H1 (cell line): ENCODE results near the gene NEUROD6. TPM values are rescaled to one million over a fixed set of nuclear protein-coding genes. Genes with fewer than 3 reads are reported as not detected.
A peak's percentile ranks its signal among the peaks of the same experiment; 100 is the strongest.

Experiments
- CTCF ChIA-PET: fragments of 300-600 bp; sonication (Branson Sonifier 250); formaldehyde crosslinking; loops from one replicate; lab custom pipeline; 2021; ENCODE audit not compliant: partially characterized antibody; lab: Charles Lee
- POLR2A ChIA-PET: fragments of 300-600 bp; sonication (Branson Sonifier 250); formaldehyde crosslinking; loops from one replicate; lab custom pipeline; 2021; ENCODE audit warnings: inconsistent platforms; ENCODE audit not compliant: partially characterized antibody; lab: Charles Lee
- DNase-seq, 2 experiments: peaks; one replicate each; pipeline versions ENCODE4 v3.0.0 to v3.0.0-alpha.2; 2010 to 2022; ENCODE audit warnings: low spot score in 2 of 2, low read depth in 1 of 2, mixed read lengths in 1 of 2
- FAIRE-seq: peaks from 2 replicates; lab custom pipeline; 2011; peaks lifted over from hg19 to GRCh38; lab: Jason Lieb, UNC
- H2AFZ ChIP-seq: 2 replicates; pipeline ENCODE4 v1.8.1; 2012; ENCODE audit warnings: low read length, inconsistent platforms
- H2AK5ac ChIP-seq: 2 replicates; pipeline ENCODE4 v1.6.1; 2013; ENCODE audit warnings: low read depth, low read length
- H2BK120ac ChIP-seq: replicated peaks from 2 replicates; pipeline ENCODE3; 2013; ENCODE audit warnings: low read depth, low read length, inconsistent platforms
- H2BK12ac ChIP-seq: 2 replicates; pipeline ENCODE4 v1.6.1; 2013; ENCODE audit warnings: low read depth, low read length
- H2BK15ac ChIP-seq: 2 replicates; pipeline ENCODE4 v1.6.1; 2013; ENCODE audit warnings: low read length
- H2BK20ac ChIP-seq: 2 replicates; pipeline ENCODE4 v1.6.1; 2013; ENCODE audit warnings: low read length
- H2BK5ac ChIP-seq: 2 replicates; pipeline ENCODE4 v1.6.1; 2013; ENCODE audit warnings: low read depth, low read length
- H3K14ac ChIP-seq: 2 replicates; pipeline ENCODE4 v1.6.1; 2013; ENCODE audit warnings: inconsistent platforms; ENCODE audit not compliant: insufficient read length
- H3K18ac ChIP-seq: 2 replicates; pipeline ENCODE4 v1.6.1; 2013; ENCODE audit warnings: low read length; ENCODE audit errors: extremely low read depth
- H3K23ac ChIP-seq: 2 replicates; pipeline ENCODE4 v1.6.1; 2013; ENCODE audit warnings: inconsistent platforms; ENCODE audit not compliant: insufficient read length
- H3K23me2 ChIP-seq: 2 replicates; pipeline ENCODE4 v1.6.1; 2013; ENCODE audit warnings: low read depth, low read length
- H3K27ac ChIP-seq: 2 replicates; pipeline ENCODE4 v1.6.1; 2011; ENCODE audit warnings: low read depth, low read length, inconsistent platforms
- H3K27me3 ChIP-seq, 4 experiments: replicated peaks in 1 of 4; 1 replicate in 1 of 4; 2 replicates in 3 of 4; pipeline versions ENCODE4 v1.6.1 to v1.8.1; 2011 to 2013; ENCODE audit warnings: low read length in 3 of 4, mild to moderate bottlenecking in 3 of 4, inconsistent platforms in 2 of 4, mixed read lengths in 2 of 4, moderate library complexity in 1 of 4; ENCODE audit not compliant: control insufficient read depth in 3 of 4, insufficient read depth in 3 of 4; ENCODE audit errors: extremely low read depth in 1 of 4
- H3K36me3 ChIP-seq, 4 experiments: 2 replicates each; pipeline versions ENCODE4 v1.6.1 to v1.8.1; 2011 to 2013; ENCODE audit warnings: mild to moderate bottlenecking in 4 of 4, low read length in 3 of 4, moderate library complexity in 2 of 4, control low read depth in 1 of 4, inconsistent platforms in 1 of 4; ENCODE audit not compliant: insufficient read depth in 4 of 4, control insufficient read depth in 2 of 4
- H3K4ac ChIP-seq: replicated peaks from 2 replicates; pipeline ENCODE3; 2013; ENCODE audit warnings: low read length, low read depth, mixed read lengths, inconsistent platforms; ENCODE audit not compliant: insufficient read length
- H3K4me1 ChIP-seq, 4 experiments: replicated peaks in 1 of 4; 1 replicate in 1 of 4; 2 replicates in 3 of 4; pipeline versions ENCODE4 v1.6.1 to v1.8.1; 2011 to 2013; ENCODE audit warnings: low read length in 3 of 4, inconsistent platforms in 2 of 4, mixed read lengths in 1 of 4; ENCODE audit not compliant: insufficient read depth in 4 of 4, control insufficient read depth in 3 of 4
- H3K4me2 ChIP-seq, 2 experiments: 2 replicates each; pipeline versions ENCODE4 v1.6.1 to v1.8.1; 2011 to 2013; ENCODE audit warnings: low read depth in 2 of 2, low read length in 2 of 2, control low read depth in 1 of 2, inconsistent platforms in 1 of 2, mild to moderate bottlenecking in 1 of 2; ENCODE audit not compliant: insufficient read depth in 1 of 2
- H3K4me3 ChIP-seq, 4 experiments: fragments of 200-600, 300-600 bp in 1 of 4; sonication (generic), shearing (Covaris generic), sonication (Bioruptor Twin) in 1 of 4; 2 replicates each; pipeline versions ENCODE4 v1.5.1 to v1.8.1; 2011 to 2016; ENCODE audit warnings: low read length in 4 of 4, low read depth in 3 of 4, control low read depth in 2 of 4, inconsistent platforms in 2 of 4, mild to moderate bottlenecking in 2 of 4, mixed read lengths in 1 of 4, moderate library complexity in 1 of 4; ENCODE audit not compliant: insufficient read depth in 2 of 4; ENCODE audit errors: extremely low read depth in 1 of 4
- H3K56ac ChIP-seq: replicated peaks from 2 replicates; pipeline ENCODE3; 2013; ENCODE audit warnings: low read depth, mild to moderate bottlenecking, mixed read lengths, low read length, inconsistent platforms; ENCODE audit not compliant: insufficient read length
- H3K79me1 ChIP-seq: 2 replicates; pipeline ENCODE4 v1.6.1; 2013; ENCODE audit warnings: low read depth, low read length, control low read depth
- H3K79me2 ChIP-seq, 2 experiments: 2 replicates each; pipeline versions ENCODE4 v1.6.1 to v1.8.1; 2012 to 2013; ENCODE audit warnings: low read length in 2 of 2, mild to moderate bottlenecking in 2 of 2, inconsistent platforms in 1 of 2; ENCODE audit not compliant: insufficient read depth in 2 of 2, control insufficient read depth in 1 of 2
- H3K9ac ChIP-seq, 4 experiments: replicated peaks in 1 of 4; 1 replicate in 1 of 4; 2 replicates in 3 of 4; pipeline versions ENCODE4 v1.6.1 to v1.8.1; 2011 to 2013; ENCODE audit warnings: low read depth in 3 of 4, low read length in 3 of 4, control low read depth in 2 of 4, mild to moderate bottlenecking in 2 of 4, moderate library complexity in 2 of 4, inconsistent platforms in 1 of 4; ENCODE audit errors: extremely low read depth in 1 of 4
- H3K9me3 ChIP-seq, 2 experiments: 2 replicates each; pipeline versions ENCODE4 v1.6.1 to v1.8.1; 2012 to 2013; ENCODE audit warnings: mild to moderate bottlenecking in 2 of 2, moderate library complexity in 2 of 2, control low read depth in 1 of 2, inconsistent platforms in 1 of 2, low read depth in 1 of 2, low read length in 1 of 2, mixed read lengths in 1 of 2; ENCODE audit not compliant: insufficient read depth in 2 of 2
- H4K20me1 ChIP-seq, 2 experiments: replicated peaks in 1 of 2; 2 replicates each; pipeline versions ENCODE3 to v1.8.1; 2011 to 2013; ENCODE audit warnings: inconsistent platforms in 2 of 2, low read length in 2 of 2, mild to moderate bottlenecking in 1 of 2; ENCODE audit not compliant: insufficient read depth in 2 of 2, control insufficient read depth in 1 of 2
- H4K5ac ChIP-seq: 2 replicates; pipeline ENCODE4 v1.6.1; 2013; ENCODE audit warnings: low read length, low read depth, mixed read lengths, inconsistent platforms; ENCODE audit not compliant: insufficient read length
- H4K8ac ChIP-seq: 2 replicates; pipeline ENCODE4 v1.8.0; 2013; ENCODE audit warnings: mild to moderate bottlenecking, moderate library complexity, low read length, inconsistent platforms; ENCODE audit not compliant: insufficient read depth; ENCODE audit errors: extremely low read depth
- H4K91ac ChIP-seq: replicated peaks from 2 replicates; pipeline ENCODE3; 2013; ENCODE audit warnings: low read length, mixed read lengths, inconsistent platforms; ENCODE audit not compliant: insufficient read length
- CHD2 ChIP-seq: IDR thresholded peaks from 2 replicates; pipeline ENCODE4 v1.6.1; 2012; ENCODE audit warnings: low read length, improper control_type of control experiment
- E2F6 ChIP-seq: IDR thresholded peaks from 2 replicates; pipeline ENCODE4 v1.6.1; 2012; ENCODE audit warnings: inconsistent platforms
- GTF2F1 ChIP-seq: IDR thresholded peaks from 2 replicates; pipeline ENCODE4 v1.6.1; 2012; ENCODE audit warnings: low read depth, low read length, improper control_type of control experiment, borderline replicate concordance
- JUN ChIP-seq: IDR thresholded peaks from 2 replicates; pipeline ENCODE4 v1.6.1; 2011; ENCODE audit warnings: low read depth, mild to moderate bottlenecking, improper control_type of control experiment, low read length
- JUND ChIP-seq: IDR thresholded peaks from 2 replicates; pipeline ENCODE4 v1.6.1; 2011; ENCODE audit warnings: mild to moderate bottlenecking, improper control_type of control experiment, low read length
- MAX ChIP-seq: IDR thresholded peaks from 2 replicates; pipeline ENCODE4 v1.6.1; 2012; ENCODE audit warnings: inconsistent platforms
- POU5F1 ChIP-seq: IDR thresholded peaks from 2 replicates; pipeline ENCODE4 v1.6.1; 2011; ENCODE audit warnings: low read depth, mild to moderate bottlenecking, low read length, moderate library complexity
- RBBP5 ChIP-seq: IDR thresholded peaks from 2 replicates; pipeline ENCODE4 v1.7.1; 2012; ENCODE audit warnings: low read depth, mild to moderate bottlenecking, inconsistent platforms, low read length, moderate library complexity, borderline replicate concordance
- SIN3A ChIP-seq, 2 experiments: IDR thresholded peaks in 1 of 2; conservative IDR thresholded peaks in 1 of 2; 2 replicates each; pipeline ENCODE4 v1.6.1; 2011 to 2012; ENCODE audit warnings: low read length in 2 of 2, improper control_type of control experiment in 1 of 2, low read depth in 1 of 2, mild to moderate bottlenecking in 1 of 2
- YY1 ChIP-seq: IDR thresholded peaks from 2 replicates; pipeline ENCODE4 v1.6.1; 2011; ENCODE audit warnings: low read depth, mild to moderate bottlenecking, low read length
- WGBS, 2 experiments: shearing (Covaris generic) in 1 of 2; methylation state at CpG; one replicate each; pipeline versions ENCODE4 v1.1.6 to v1.1.7; 2013 to 2015; ENCODE audit warnings: low lambda C conversion rate in 2 of 2, mixed read lengths in 2 of 2, inconsistent platforms in 1 of 2, low coverage in 1 of 2, missing lambda C conversion rate in 1 of 2; ENCODE audit not compliant: insufficient replicate concordance in 2 of 2, insufficient coverage in 1 of 2, insufficient read length in 1 of 2; ENCODE audit errors: extremely low coverage in 1 of 2, missing lambda C conversion rate in 1 of 2; 5-methylcytosine and 5-hydroxymethylcytosine counted together
- polyA plus RNA-seq, 7 experiments: library from polyadenylated mRNA; depleted of rRNA in 3 of 7; stranded (reverse) in 5 of 7; unstranded in 2 of 7; fragments of >200 nt in 5 of 7; fragments of 200-250 nt in 2 of 7; gene quantifications; 1 replicate in 5 of 7; 2 replicates in 1 of 7; 4 replicates in 1 of 7; pipeline versions ENCODE4 v1.2.1 to v1.2.3, GENCODE V29; 2011 to 2013; ENCODE audit warnings: missing spikeins in 2 of 7, mixed read lengths in 2 of 7
- total RNA-seq: library from RNA; stranded (reverse); fragmentation: NEBNext Ultra II Directional; extraction: Animal tissue kit (Norgen Biotek cat#: 25700); gene quantifications from 2 replicates; pipeline ENCODE4 v1.2.1, GENCODE V29; 2021

Gene NEUROD6
- total and polyA plus RNA-seq, 2 of the 8 experiments (the other 6 are each of a cell fraction or from before 2014, with no cell fraction given): not detected

- WGBS, 2 experiments: 74% methylated on average over 3 of the region's 3 CpGs; no CpG with 5 or more reads in 1 of the 2 experiments
- Histone ChIP-seq H3K4me1 (peaks cover 0 to 4% (median 0%) of the 10 kb centered on the region in 4 experiments; a peak in 2 of 7 replicates), H4K20me1 (no peaks in the 10 kb centered on the region), H3K23ac (no peak overlapping the region), H3K9ac (no peak overlapping the region), H3K56ac (no peak overlapping the region), H3K79me2 (no peaks in the 10 kb centered on the region), H2AK5ac (no peak overlapping the region), H2BK5ac (no peak overlapping the region), H3K23me2 (no peaks in the 10 kb centered on the region), H3K36me3 (no peaks in the 10 kb centered on the region), H4K5ac (no peak overlapping the region), H4K8ac (no peak overlapping the region), H3K27ac (no peak overlapping the region), H2AFZ (no peak overlapping the region), H3K4me2 (no peak overlapping the region), H2BK12ac (no peak overlapping the region), H3K18ac (0 out of 2 replicates have a peak overlapping the region, but pooled peaks have one; percentile 24), H3K4ac (no peak overlapping the region), H3K79me1 (no peaks in the 10 kb centered on the region), H3K9me3 (no peaks in the 10 kb centered on the region), H2BK120ac (no peak overlapping the region), H2BK20ac (0 out of 2 replicates have a peak overlapping the region, but pooled peaks have one; percentile 28), H3K27me3 (peaks cover 0 to 9% (median 2%) of the 10 kb centered on the region in 4 experiments; a peak in 4 of 7 replicates), H2BK15ac (peak overlapping the region; percentile 55), H3K14ac (no peak overlapping the region), H4K91ac (no peak overlapping the region), H3K4me3 (no peak overlapping the region)
- ChIA-PET CTCF (interaction anchor here (0.7 to 9.1 kb wide), 10 partner anchors 51 to 358 kb away, joined by 3 to 136 read pairs (median 3); no protein-coding TSS in a partner anchor), POLR2A (no interaction called here)
- no peak for FAIRE-seq
- no peak for DNase-seq
- TF ChIP-seq POU5F1 (no peak), GTF2F1 (no peak), MAX (peak; percentile 88), YY1 (0 out of 2 replicates have a peak, but pooled peaks have one; percentile 65), CHD2 (no peak), JUN (no peak), SIN3A (conservative IDR thresholded peaks at IDR 0.05 in 1 of 2, IDR thresholded peaks at IDR 0.05 in 1 of 2; ENCODE audit: low read depth in 1 of 2, low read length in 2 of 2) (no peak), RBBP5 (no peak), E2F6 (peak; percentile 86), JUND (no peak)
These were observed 30.1 kb upstream of the NEUROD6 start for GRCh38 chr7:31370609-31371008.
